Upper lobe of right lung (tissue), 1 donor: ENCODE results near the gene ANKS3. TPM values are rescaled to one million over a fixed set of nuclear protein-coding genes. Genes with fewer than 3 reads are reported as not detected.

Experiments
- ATAC-seq: fragments of 200-7000 bp; cut with Tn5 transposase; one replicate; pipeline ENCODE4 v1.9.1; 2020; ENCODE audit warnings: mild to moderate bottlenecking, moderate library complexity
- DNase-seq: peaks from one replicate; pipeline ENCODE4 v3.0.0-alpha.2; 2020
- H3K27ac ChIP-seq: fragments of 200-600 bp; one replicate; pipeline ENCODE4 v1.8.0; 2022
- H3K27me3 ChIP-seq: fragments of 200-600 bp; one replicate; pipeline ENCODE4 v1.8.0; 2022; ENCODE audit warnings: mild to moderate bottlenecking
- H3K36me3 ChIP-seq: fragments of 200-600 bp; one replicate; pipeline ENCODE4 v1.8.0; 2022
- H3K4me1 ChIP-seq: fragments of 200-600 bp; one replicate; pipeline ENCODE4 v1.8.0; 2022
- H3K4me3 ChIP-seq: fragments of 200-600 bp; one replicate; pipeline ENCODE4 v1.8.0; 2022; ENCODE audit warnings: mild to moderate bottlenecking
- H3K9me3 ChIP-seq: fragments of 200-600 bp; one replicate; pipeline ENCODE4 v1.8.0; 2022
- CTCF ChIP-seq: fragments of 200-600 bp; IDR thresholded peaks from one replicate; pipeline ENCODE4 v1.8.0; 2022; ENCODE audit warnings: antibody characterized with exemption
- intact Hi-C: fragments of 100-400 bp; cut with DNase I; formaldehyde crosslinking; loops from one replicate; pipeline ENCODE4 v1.11.0; 2022
- total RNA-seq: library from RNA; stranded (reverse); fragmentation: NEBNext Ultra II Directional; extraction: Animal tissue kit (Norgen Biotek cat#: 25700); gene quantifications from one replicate; pipeline ENCODE4 v1.2.1, GENCODE V29; 2021
- donor health status: DM: no; HTN: yes; CAD: no; lungs with severe emphysema.

ANKS3 gene
- total RNA-seq, 1 donor from 2014 or later: 20.6 TPM

- Histone ChIP-seq H3K4me3 (no peak overlapping the region), H3K9me3 (no peaks in the 10 kb centered on the region), H3K36me3 (peaks cover 64% of the 10 kb centered on the region), H3K4me1 (no peaks in the 10 kb centered on the region), H3K27me3 (no peaks in the 10 kb centered on the region), H3K27ac (no peak overlapping the region)
- DNase-seq: no peak
- ATAC-seq: no peak
- intact Hi-C loops: no loop called here
- TF ChIP-seq CTCF: no peak
Observed at GRCh38 chr16:4752351-4753100, 18.5 kb upstream of the ANKS3 start.

- H3K4me3 ChIP-seq: no peak overlapping the region
- H3K36me3 ChIP-seq: peaks cover 53% of the 10 kb centered on the region
- H3K27ac ChIP-seq: no peak overlapping the region
- no peaks in the 10 kb centered on the region for H3K9me3 ChIP-seq
- H3K27me3 ChIP-seq: no peaks in the 10 kb centered on the region
- no peak for DNase-seq
- ATAC-seq: no peak
- no peaks in the 10 kb centered on the region for H3K4me1 ChIP-seq
- no peak for TF ChIP-seq CTCF
- intact Hi-C loops: no loop called here
Observed at GRCh38 chr16:4750896-4751295, 16.8 kb upstream of the ANKS3 start.

- ATAC-seq (no peak), DNase-seq (no peak)
- Histone ChIP-seq H3K27ac (no peak overlapping the region), H3K36me3 (peaks cover 42% of the 10 kb centered on the region), H3K9me3 (no peaks in the 10 kb centered on the region), H3K27me3 (no peaks in the 10 kb centered on the region), H3K4me1 (no peaks in the 10 kb centered on the region), H3K4me3 (no peak overlapping the region)
- intact Hi-C loops: no loop called here
- no peak for TF ChIP-seq CTCF
Observed at GRCh38 chr16:4749700-4750257, 15.7 kb upstream of the ANKS3 start.

- Histone ChIP-seq H3K9me3 (no peaks in the 10 kb centered on the region), H3K27ac (no peak overlapping the region), H3K36me3 (peaks cover 37% of the 10 kb centered on the region), H3K4me3 (no peak overlapping the region), H3K27me3 (no peaks in the 10 kb centered on the region), H3K4me1 (no peaks in the 10 kb centered on the region)
- no peak for TF ChIP-seq CTCF
- DNase-seq (no peak), ATAC-seq (no peak)
- intact Hi-C loops: no loop called here
Observed at GRCh38 chr16:4748682-4749411, 14.8 kb upstream of the ANKS3 start.

GRCh38 chr16:4747906-4748681 is 14.0 kb upstream of the ANKS3 start:
- H3K36me3 ChIP-seq: peaks cover 30% of the 10 kb centered on the region
- DNase-seq (no peak), ATAC-seq (no peak)
- TF ChIP-seq CTCF: no peak
- H3K9me3 ChIP-seq: no peaks in the 10 kb centered on the region
- intact Hi-C loops: no loop called here
- no peak overlapping the region for H3K4me3 ChIP-seq
- no peak overlapping the region for H3K27ac ChIP-seq
- H3K4me1 ChIP-seq: no peaks in the 10 kb centered on the region
- no peaks in the 10 kb centered on the region for H3K27me3 ChIP-seq
